Measurements from ENCODE around the gene QKI.

QKI gene

GRCh38 chr6:163565140-163565539, 150.6 kb downstream of the QKI start (continued):
- no peak for TF ChIP-seq ZNF449 (tag by site-specific recombination; IDR thresholded peaks at IDR 0.05)
- TF ChIP-seq ZNF133 (tag by site-specific recombination; IDR thresholded peaks at IDR 0.05), result no peak
- no peak for TF ChIP-seq ZNF16 (tag by site-specific recombination; IDR thresholded peaks at IDR 0.05; ENCODE audit: low read depth)
- TF ChIP-seq ZFP37 (tag by site-specific recombination; IDR thresholded peaks at IDR 0.05), result no peak
- TF ChIP-seq ZNF221 (tag by site-specific recombination; IDR thresholded peaks at IDR 0.05; ENCODE audit: borderline replicate concordance), result no peak
- TF ChIP-seq ZBTB6 (tag by site-specific recombination; IDR thresholded peaks at IDR 0.05), result no peak
- TF ChIP-seq AEBP2 (tag by site-specific recombination; IDR thresholded peaks at IDR 0.05; ENCODE audit: borderline replicate concordance), result no peak
- TF ChIP-seq ZNF639 (tag by site-specific recombination; IDR thresholded peaks at IDR 0.05), result no peak

- CTCF ChIA-PET, result interaction anchor here (1.8 kb wide), 1 partner anchor 11 kb away, joined by 6 read pairs; no protein-coding TSS in a partner anchor
- no peaks in the 10 kb centered on the region for H3K9me3 ChIP-seq (ENCODE audit: control insufficient read depth, insufficient read depth, low read depth, low read length)
- POLR2A ChIA-PET, result no interaction called here
- no peak for TF ChIP-seq MZF1 (tag by site-specific recombination; IDR thresholded peaks at IDR 0.05; ENCODE audit: borderline replicate concordance)
- TF ChIP-seq ZNF138 (tag by site-specific recombination; IDR thresholded peaks at IDR 0.05; ENCODE audit: borderline replicate concordance), result no peak
- TF ChIP-seq ZNF292 (tag by site-specific recombination; IDR thresholded peaks at IDR 0.05; ENCODE audit: borderline replicate concordance, low read depth), result no peak
- no peak for TF ChIP-seq ZFHX2 (tag by site-specific recombination; conservative IDR thresholded peaks at IDR 0.05)
- TF ChIP-seq ZNF624 (tag by site-specific recombination; IDR thresholded peaks at IDR 0.05), result no peak
- no peak overlapping the region for H3K27ac ChIP-seq (ENCODE audit: extremely low read depth, low read depth, low read length)
- peaks cover 0 to 41% of the 10 kb centered on the region in 2 experiments; a peak in 2 of 3 replicates for H3K36me3 ChIP-seq (ENCODE audit: control insufficient read depth in 2 of 2, insufficient read depth in 1 of 2, low read length in 2 of 2)
- no peak overlapping the region for H3K4me3 ChIP-seq (ENCODE audit: low read depth, low read length)
- H3K4me1 ChIP-seq (ENCODE audit: control insufficient read depth, insufficient read depth, low read length), result no peaks in the 10 kb centered on the region
Measured at GRCh38 chr6:163566056-163566455, 151.5 kb downstream of the QKI start.

- H3K36me3 ChIP-seq (ENCODE audit: control insufficient read depth in 2 of 2, insufficient read depth in 1 of 2, low read length in 2 of 2), result peaks cover 0 to 35% of the 10 kb centered on the region in 2 experiments; a peak in 2 of 3 replicates
- ChIA-PET POLR2A (no interaction called here), CTCF (interaction anchor here (0.6 kb wide), 1 partner anchor 13 kb away, joined by 3 read pairs; no protein-coding TSS in a partner anchor)
Measured at GRCh38 chr6:163568275-163568674, 153.8 kb downstream of the QKI start.

More at GRCh38 chr6:163568275-163568674, 153.8 kb downstream of the QKI start:
- no peaks in the 10 kb centered on the region for H3K4me1 ChIP-seq (ENCODE audit: control insufficient read depth, insufficient read depth, low read length)
- TF ChIP-seq ZNF335 (tag by site-specific recombination; conservative IDR thresholded peaks at IDR 0.05) (no peak), ZNF560 (tag by site-specific recombination; IDR thresholded peaks at IDR 0.05; ENCODE audit: borderline replicate concordance) (no peak)
- no peak overlapping the region for H3K27ac ChIP-seq (ENCODE audit: extremely low read depth, low read depth, low read length)
- H3K4me3 ChIP-seq (ENCODE audit: low read depth, low read length), result no peak overlapping the region
- no peaks in the 10 kb centered on the region for H3K9me3 ChIP-seq (ENCODE audit: control insufficient read depth, insufficient read depth, low read depth, low read length)

Data from HEK293 (cell line).